NCI-H345 treated with DMSO at 0.1 percent for 48 hours (cell line): Measurements from ENCODE around the gene LMO7.
A peak's percentile ranks its signal among the peaks of the same experiment; 100 is the strongest.

ENCODE experiments used
- DNase-seq: peaks from one replicate; lab custom pipeline; 2025; ENCODE audit not compliant: unreplicated experiment; lab: John Stamatoyannopoulos, UW

Gene LMO7

DNA sequence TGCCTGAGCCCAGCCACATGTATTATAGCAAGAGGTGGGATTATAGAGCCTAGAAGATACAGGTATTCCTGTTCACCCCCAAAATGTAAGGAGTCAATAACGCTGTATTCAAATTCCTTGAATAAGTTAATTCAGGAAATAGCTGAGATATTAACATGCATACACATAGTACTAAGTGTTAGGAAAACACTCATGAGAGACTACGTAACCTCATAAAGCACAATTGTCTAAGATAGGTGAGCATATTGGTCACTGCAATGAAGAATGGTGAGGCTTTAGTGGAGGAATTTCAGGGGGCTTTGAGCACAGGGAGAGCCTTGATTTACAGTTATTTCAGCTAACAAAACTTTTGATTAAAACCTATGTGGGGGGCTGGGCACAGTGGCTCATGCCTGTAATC lies 161.6 kb downstream of the LMO7 start:
- no peak for DNase-seq

DNA sequence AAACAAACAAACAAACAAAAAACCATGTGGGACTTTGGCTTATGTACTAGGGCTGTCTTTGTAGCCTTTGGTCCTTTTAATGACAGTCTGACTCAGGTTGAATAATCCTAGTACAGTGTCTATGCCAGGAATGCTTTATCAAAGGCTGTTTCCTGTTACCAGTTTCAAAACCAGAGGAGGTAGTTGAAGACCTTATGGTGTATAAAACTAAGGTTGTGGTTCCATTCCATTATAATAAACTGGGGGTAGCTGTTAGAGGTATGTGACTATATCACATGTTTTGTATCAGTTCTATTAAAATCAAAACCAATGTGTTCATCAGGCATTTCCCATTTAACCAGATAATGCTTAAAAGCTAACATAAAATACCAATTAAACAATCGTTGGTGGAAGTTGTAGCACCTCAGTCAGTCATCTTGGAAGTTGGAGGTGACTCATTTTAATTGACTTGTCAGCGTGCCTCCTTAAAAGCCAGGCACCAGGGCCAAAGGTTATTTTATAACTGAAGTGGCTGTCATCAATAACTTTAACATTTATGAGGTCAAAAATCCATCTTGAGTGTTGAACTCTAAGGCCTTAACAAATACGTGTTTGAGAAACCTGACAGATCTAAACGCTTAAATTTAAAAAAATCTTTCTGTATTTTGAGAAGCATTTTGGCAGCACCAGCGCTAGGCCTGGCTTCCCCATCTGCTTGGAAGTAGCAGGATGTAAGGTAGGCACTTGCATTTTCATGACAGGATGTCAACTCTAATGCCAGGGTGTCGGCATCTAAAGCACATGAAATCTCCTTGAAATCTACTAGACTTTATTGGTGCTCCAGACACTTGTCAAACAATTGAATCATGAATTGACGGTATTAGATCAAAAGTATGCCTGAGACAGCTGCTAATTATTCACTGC lies 162.5 kb downstream of the LMO7 start:
- DNase-seq: no peak

DNA sequence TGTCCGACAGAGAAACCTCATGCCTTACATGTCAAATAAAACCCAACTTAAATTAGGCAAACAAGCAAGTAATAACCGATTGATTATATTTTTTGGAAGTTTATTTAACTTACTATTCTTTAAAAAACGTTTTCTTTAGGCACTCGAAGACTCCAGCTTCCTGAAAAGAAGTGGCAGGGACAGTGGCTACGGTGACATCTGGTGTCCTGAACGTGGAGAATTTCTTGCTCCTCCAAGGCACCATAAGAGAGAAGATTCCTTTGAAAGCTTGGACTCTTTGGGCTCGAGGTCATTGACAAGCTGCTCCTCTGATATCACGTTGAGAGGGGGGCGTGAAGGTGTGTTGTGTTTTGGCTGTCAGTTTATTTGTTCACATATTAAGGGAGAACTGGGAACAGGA lies 164.4 kb downstream of the LMO7 start:
- no peak for DNase-seq

DNA sequence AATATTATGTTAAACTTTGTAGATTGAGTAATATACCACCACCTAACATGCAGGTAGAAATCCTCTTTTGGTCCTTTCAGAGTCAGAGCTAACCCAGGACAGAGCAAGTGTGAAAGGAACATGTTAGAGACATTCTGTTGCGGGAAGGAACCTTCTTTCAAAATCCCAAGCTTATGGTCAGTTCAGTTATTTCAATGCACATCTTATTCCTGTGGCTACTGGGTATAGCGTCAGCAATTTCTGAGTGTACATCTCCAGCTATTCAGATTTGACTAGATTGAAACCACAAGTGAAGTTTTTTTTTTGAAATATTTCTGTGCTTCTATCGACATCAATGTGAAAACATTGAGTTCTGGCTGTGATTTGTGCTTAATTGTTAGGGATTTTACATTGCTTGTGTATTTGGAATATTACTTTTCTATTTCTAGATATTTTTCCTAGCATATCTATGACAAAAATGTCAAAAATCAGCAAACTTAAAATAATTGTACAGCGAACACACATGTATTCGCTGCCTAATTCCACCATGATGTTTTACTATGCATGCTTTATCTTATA lies 165.3 kb downstream of the LMO7 start:
- no peak for DNase-seq

DNA sequence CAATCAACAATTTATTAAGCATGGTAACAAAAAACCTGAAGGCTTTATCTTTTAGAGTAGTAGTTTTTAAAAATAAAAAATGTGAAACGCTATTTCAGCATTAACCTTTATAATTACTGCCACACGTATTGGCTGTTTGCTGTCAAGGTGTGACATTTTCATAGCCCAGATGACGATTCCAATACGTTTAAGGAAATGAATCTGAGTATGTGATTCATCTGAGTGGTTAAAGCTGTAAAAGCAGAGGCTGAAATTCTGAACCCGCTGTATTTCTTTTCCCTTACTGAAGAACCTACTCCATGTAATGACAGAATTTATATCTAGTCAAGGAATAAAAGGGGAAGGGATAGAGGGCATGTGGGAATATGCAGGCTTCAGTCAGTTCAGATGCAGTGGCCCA lies 166.0 kb downstream of the LMO7 start:
- DNase-seq: no peak

DNA sequence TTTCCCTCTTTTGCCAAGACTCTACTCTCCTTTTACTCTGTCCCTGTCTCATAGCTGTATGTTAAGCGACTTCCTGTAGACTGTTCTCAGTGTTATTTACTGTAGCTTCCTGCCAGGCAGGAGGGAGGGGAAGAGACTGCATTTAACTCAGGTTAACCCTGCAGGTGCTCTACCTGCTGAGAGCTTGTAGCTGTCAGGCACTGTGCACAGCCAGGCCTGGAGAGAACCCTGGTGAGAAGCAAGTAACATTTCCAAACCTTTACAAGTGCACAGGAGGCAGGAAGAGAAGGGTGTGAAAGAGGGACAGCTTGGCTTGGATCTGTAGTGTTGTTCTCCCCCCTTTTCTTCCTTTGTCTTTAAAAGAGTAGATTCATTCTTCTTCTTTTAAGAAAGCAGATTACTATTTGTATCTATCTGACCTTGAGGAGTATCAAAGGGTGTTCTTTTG lies 167.1 kb downstream of the LMO7 start:
- peak; percentile 81 for DNase-seq

DNA sequence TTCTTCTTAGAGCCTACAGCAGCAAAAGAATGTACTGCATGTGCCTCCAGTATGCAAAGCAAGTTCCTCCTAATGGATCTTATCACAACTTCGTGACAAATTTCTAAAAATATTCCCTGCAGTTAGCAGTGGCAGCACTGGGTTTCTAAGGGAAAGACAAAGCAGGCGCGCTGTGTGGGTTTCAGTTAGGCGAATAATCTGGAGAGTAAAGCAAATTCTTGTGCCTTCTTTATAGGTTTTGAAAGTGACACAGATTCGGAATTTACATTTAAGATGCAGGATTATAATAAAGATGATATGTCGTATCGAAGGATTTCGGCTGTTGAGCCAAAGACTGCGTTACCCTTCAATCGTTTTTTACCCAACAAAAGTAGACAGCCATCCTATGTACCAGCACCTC lies 167.9 kb downstream of the LMO7 start:
- DNase-seq: no peak

DNA sequence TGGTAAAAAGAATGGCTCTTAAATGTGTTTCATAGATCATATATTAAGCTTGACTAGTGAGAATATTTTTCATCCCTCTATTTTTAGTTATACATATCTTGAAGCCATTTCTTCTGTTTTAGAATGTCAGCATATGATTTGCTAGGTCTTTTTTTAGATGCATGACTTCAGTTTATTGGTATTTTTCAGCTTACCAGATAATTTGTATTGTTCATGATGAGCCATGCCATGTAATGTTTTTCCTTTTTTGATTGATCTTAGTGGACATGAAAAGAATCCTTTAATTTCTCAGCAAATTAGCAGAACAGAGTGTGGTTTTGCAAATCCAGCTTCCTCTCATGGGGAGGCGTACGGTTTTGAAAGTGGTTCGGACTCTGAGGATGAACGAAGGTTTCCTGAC lies 168.5 kb downstream of the LMO7 start:
- DNase-seq: no peak

DNA sequence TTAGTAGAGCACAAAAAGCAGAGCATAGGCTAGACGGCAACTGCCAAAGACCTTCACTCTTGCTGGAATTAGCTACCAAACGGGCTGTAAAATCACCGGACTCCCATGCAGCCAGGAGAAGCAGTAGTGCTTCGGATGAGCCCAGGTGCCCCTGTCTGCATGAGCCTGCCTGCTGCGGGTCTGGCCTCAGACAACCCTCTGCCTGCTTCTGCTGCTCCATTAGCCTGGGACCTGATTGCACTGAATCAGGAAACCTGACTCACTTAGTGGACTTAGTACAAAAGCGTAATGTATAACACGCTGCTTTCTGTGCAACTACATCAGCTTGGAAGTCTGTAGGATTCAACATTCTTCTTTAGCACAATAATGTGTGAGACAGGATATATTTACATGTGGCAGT lies 170.0 kb downstream of the LMO7 start:
- DNase-seq: no peak

DNA sequence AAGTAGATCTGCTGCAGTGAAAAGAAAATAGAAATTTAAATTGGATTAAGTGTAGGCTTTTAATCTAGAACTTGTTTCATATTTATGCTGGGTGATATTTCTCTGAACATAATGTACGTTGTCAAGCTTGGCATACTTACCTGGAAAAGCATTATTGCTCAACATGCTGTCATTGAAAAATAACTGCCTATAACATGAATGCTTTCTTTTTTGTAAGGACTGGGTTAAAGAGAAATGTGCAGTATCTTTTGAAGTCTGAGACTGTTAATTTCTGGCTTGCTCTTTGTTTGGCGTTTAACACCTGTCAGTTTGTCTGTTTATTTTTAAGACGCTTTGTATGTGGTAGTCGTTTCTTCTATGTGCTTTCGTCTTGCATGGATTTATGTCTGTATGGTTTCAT lies 175.2 kb downstream of the LMO7 start:
- no peak for DNase-seq

DNA sequence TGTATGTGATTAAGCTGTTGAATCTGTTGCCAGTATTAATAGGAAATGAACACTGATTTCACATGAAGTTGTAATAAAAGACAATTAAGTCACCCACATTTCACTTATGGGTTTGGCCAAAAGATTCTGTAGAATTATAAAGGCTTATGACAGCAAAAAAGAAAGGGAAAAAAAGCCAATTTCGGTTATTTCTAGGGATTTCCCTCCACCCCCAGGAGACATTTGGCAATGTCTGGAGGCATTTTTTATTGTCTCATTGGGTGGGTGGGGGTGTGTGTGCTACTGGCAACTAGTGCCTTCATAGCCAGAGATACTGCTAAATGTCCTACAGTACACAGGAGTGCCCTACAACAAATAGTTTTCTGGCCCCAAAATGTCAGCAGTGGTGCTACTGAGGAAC lies 175.7 kb downstream of the LMO7 start:
- no peak for DNase-seq

DNA sequence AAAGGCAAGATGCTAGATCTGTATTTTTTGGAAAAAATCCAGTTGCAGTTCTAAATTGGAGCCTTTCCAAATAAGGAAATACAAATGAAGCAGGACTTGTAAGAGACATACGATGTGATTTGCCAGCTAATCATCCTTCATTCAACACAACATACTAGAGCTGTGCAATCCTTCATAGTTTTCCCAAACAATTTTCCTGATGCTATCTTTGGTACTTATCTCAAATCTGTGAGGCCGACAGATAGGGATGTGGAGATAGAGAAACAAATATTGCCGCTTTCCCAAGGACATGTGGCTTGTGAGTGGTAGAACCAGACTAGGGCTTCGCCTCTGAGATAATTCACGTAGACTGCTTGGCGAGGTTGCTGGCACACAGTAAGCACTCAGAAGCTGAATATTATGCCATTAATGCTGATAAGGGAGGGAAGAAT lies 176.6 kb downstream of the LMO7 start:
- no peak for DNase-seq

DNA sequence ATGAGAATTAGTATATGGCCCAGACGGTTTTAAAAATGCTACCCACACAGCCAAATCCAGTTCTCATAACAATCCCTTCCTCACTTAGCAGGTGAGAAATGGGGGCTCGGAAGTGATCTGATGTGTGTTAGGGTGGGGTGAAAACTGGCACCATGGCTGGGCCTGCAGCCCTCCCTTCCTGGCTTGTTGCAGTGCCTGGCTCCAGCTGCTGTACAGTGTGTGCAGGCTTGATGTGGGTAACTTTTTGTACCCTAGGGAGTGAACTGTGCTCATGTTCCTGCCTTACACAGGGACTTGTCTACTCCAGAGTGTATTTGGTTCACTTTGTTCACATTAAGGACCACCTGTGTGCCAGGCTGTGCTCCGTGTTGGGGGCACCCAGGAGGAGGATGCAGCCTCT lies 177.2 kb downstream of the LMO7 start:
- DNase-seq: no peak

DNA sequence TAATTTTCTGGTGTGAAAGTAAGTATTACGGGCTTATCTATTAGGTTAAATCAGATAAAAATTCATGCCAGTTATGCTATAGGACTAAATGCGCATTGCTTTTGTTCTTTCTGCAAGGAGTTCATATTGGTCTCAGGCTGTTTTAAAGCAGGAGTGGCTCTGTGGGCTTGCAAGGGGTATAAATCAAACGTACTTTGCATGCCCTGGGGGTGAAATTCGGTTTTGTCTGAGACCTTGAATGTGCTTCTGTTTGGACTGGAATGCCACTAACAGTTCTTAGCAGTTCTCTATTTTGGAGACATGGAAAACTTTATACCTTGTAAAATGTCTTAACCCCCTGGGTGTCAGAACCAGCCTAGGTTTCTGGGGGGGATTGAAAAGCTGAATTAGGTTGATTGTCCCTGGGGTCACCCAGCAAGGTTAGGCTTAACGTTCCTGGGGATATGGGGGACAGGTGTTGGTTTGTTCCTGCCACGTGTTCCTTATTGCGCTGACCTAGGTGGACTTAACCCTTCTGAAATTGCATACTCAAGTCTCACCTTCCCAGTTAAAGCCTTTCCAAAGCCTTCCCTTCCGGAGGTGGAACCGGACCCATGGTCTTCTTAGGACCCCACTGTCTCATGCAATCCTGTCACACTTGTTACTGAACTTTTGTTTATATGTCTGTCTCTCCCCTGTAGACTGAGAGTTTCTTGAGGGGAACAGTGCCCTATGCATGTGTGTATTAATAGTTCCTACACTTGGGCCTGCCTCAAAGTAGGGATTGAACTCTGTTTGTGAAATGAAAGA lies 182.2 kb downstream of the LMO7 start:
- no peak for DNase-seq

DNA sequence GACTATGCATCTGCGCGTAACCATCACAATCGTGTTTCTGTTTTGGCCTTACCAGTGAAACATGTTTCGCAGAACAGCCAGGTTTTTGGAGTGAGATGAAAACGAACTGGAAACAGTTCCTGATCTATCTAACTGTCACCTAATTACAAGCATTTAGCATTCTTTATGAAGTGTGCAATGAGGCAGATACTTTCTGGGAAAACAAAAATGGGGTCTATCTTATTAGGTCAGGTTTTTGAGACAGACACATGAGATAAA lies 182.8 kb downstream of the LMO7 start:
- no peak for DNase-seq

DNA sequence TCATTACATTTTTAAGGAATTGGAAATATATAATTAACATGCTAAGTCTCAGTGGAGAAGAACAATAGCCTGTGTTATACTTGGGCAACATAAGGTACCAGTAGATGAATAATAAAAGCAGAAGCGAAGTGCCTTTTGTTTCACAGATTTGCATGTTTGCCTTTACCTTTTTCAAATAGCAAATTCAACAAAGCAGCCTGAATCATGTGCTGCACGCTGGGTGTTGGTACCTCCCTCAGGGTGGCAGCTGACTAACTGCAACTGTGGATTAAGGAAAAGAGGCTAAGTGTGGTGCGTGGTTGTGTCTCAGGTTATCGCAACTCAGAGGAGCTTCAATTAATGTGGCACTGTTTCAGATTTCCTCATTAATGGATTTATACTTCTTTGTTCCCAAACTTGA lies 189.0 kb downstream of the LMO7 start:
- DNase-seq: no peak

DNA sequence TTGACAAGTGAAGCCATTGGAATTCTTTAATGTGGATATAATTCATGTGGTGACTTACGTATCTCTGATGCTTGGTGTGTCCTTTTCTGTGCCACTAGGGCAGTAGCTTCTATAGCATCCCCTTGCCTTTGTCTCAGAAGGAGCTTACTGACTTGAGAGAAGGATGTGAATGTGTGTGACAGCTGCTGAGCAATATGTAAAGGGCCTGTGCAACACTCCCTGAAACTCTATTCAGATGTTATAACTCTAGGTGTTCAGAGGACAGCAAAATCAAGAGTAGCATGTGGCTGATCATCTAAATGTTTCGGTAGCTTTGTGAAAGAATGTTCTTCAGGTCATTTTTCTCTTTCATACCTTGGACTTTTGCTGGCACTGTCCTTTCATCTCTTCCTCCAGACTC lies 189.5 kb downstream of the LMO7 start:
- DNase-seq: no peak

DNA sequence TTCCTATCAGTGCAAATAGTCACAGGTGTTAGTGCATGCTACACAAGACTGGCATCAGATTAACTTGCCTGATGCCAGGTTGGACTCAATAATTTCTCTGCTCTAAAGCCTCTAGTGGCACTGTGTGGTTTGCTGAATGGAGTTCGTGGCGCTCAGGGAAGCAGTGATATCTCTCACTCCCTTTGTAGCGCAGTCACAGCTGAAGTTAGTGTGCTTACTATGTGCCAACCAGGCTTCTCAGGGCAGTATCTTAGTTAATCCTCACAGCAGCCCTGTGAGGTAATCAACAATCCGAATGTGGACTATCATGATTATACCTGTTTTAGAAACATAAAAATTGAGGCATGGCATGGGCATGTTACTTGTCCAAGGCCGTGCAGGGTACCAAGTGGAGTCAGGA lies 190.3 kb downstream of the LMO7 start:
- no peak for DNase-seq

DNA sequence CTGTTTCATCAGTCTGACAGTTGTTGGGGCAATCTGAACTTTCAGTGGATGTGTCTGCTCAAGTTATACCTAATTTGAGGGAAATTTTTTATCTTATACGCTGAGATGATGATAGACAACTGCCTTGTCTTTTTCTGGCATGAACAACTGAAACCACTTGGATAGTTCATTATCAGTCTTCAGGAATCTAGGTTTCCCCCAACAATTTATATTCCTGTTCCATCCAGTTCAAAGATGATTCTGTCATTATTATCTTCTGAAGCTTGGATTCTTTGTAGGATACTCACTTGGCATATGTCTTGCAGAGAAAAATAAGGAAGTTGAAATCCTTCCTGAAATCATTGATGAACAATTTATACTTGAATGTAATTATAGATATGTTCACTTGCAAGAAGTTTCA lies 193.7 kb downstream of the LMO7 start:
- DNase-seq: no peak

DNA sequence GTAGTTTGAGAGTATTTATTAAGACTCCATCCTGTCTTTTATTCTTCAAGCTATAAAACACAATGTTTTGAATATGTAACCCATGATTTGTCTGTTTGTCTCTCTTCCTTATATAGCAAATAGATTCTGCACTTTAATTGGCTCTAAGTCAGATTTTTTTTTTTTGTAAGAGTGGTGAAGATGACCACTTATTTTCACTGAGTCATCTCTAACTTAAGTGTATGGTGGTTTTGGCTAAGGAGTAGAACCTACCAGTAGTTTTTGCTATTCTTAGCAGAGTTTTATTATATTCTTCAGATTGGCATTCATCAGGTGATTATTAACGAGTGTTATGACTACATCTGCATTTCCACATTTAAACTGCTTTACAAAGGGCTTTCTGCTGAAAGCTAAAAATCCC lies 194.7 kb downstream of the LMO7 start:
- DNase-seq: no peak

DNA sequence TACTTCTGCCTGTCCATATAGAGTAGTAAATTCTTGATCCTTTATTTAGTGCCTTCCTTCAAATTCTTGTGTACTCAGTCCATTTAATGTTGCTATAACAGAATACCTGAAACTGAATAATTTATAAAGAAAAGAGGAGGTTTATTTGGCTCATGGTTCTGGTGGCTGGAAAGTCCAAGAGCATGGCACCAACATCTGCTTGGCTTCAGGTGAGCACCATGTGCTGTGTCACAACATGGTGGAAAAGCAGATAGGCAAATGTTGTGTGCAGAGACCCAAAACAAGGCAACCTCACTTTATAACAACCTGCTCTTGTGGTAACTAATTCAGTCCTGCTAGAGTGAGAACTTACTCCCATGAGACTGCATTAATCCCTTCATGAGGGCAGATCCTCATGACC lies 195.3 kb downstream of the LMO7 start:
- no peak for DNase-seq

DNA sequence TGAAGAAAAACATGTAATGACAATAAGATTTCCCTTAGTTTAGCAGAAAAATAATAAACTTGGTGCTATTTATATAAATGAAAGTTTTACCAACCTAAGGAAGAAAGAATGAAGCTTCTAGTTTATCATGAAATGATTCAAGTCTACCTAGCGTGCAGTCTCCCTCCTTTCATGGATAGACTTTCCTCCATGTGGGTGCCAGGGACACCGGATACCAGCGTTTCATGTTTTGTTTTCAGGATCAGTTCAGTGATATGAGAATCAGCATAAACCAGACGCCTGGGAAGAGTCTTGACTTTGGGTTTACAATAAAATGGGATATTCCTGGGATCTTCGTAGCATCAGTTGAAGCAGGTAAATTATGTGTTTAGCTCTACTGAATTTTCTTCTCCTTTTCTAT lies 196.7 kb downstream of the LMO7 start:
- no peak for DNase-seq
